BE2C (cell line): ENCODE results near the gene ABL2.

Experiments
- DNase-seq: peaks from one replicate; pipeline ENCODE4 v3.0.0-alpha.2; 2020
- H3K27me3 ChIP-seq: fragments of 250-450 bp; sonication (Bioruptor Pico); 2 replicates; pipeline ENCODE4 v1.5.1; 2020; ENCODE audit warnings: mild to moderate bottlenecking
- H3K36me3 ChIP-seq: fragments of 250-450 bp; sonication (Bioruptor Pico); 2 replicates; pipeline ENCODE4 v1.5.1; 2020; ENCODE audit warnings: mild to moderate bottlenecking
- H3K4me1 ChIP-seq: fragments of 250-450 bp; sonication (Bioruptor Pico); 2 replicates; pipeline ENCODE4 v1.5.1; 2020
- H3K4me3 ChIP-seq: 2 replicates; pipeline ENCODE4 v1.5.1; 2011; ENCODE audit warnings: low read depth, low read length
- H3K9me3 ChIP-seq: fragments of 250-450 bp; sonication (Bioruptor Pico); 2 replicates; pipeline ENCODE4 v1.5.1; 2020
- TF ChIP-seq, protein P1 (sequence below): IDR thresholded peaks from 2 replicates; pipeline ENCODE4 v1.5.1; 2012; ENCODE audit warnings: mild to moderate bottlenecking, low read depth, low read length

The ABL2 gene

DNA sequence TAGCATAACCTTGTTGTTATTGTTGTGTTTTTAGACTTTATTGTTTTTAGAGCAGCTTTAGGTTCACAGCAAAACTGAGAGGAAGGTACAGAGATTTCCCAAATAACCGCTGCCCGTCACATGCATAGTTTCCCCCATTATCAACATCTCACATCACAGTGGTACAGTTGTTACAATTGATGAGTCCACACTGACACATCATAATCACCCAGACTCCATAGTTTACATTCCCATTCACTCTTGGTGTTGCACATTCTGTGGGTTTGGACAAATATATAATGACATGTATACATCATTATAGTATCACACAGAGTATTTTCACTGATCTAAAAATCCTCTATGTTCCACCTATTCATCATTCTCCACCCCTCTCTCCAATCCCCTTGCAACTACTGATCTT, 173.5 kb downstream of the ABL2 start:
- DNase-seq: no peak
- TF ChIP-seq, protein P1, sequence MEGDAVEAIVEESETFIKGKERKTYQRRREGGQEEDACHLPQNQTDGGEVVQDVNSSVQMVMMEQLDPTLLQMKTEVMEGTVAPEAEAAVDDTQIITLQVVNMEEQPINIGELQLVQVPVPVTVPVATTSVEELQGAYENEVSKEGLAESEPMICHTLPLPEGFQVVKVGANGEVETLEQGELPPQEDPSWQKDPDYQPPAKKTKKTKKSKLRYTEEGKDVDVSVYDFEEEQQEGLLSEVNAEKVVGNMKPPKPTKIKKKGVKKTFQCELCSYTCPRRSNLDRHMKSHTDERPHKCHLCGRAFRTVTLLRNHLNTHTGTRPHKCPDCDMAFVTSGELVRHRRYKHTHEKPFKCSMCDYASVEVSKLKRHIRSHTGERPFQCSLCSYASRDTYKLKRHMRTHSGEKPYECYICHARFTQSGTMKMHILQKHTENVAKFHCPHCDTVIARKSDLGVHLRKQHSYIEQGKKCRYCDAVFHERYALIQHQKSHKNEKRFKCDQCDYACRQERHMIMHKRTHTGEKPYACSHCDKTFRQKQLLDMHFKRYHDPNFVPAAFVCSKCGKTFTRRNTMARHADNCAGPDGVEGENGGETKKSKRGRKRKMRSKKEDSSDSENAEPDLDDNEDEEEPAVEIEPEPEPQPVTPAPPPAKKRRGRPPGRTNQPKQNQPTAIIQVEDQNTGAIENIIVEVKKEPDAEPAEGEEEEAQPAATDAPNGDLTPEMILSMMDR: no peak
- peaks cover 2% of the 10 kb centered on the region; the same call in 1 of the 2 replicates for H3K36me3 ChIP-seq

DNA sequence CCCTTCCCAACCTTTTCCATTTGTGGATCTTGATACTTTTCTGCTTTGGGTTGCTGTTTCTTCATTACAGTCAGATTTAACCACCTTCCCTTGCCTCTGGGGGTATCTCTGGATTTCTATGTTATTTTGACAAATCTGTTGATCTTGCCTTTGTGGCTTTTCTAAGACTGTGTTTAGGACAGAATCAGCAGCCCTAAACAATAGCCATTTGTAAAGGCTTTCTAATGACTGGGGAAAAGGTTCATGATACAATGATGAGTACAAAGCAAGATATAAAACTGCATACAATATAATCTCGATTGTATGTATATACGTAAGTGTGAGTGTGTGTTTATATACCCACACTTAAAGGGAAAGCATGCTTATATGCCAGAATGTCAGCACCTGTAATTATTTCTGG, 176.0 kb downstream of the ABL2 start:
- TF ChIP-seq, protein P1: no peak
- Histone ChIP-seq H3K27me3 (no peaks in the 10 kb centered on the region), H3K36me3 (peaks cover 2% of the 10 kb centered on the region; the same call in 1 of the 2 replicates), H3K9me3 (no peaks in the 10 kb centered on the region), H3K4me3 (no peak overlapping the region), H3K4me1 (no peaks in the 10 kb centered on the region)
- no peak for DNase-seq

More for the DNA sequence above, 173.5 kb downstream of the ABL2 start:
- H3K4me1 ChIP-seq: no peaks in the 10 kb centered on the region
- no peaks in the 10 kb centered on the region for H3K9me3 ChIP-seq
- no peaks in the 10 kb centered on the region for H3K27me3 ChIP-seq
- no peak overlapping the region for H3K4me3 ChIP-seq

DNA sequence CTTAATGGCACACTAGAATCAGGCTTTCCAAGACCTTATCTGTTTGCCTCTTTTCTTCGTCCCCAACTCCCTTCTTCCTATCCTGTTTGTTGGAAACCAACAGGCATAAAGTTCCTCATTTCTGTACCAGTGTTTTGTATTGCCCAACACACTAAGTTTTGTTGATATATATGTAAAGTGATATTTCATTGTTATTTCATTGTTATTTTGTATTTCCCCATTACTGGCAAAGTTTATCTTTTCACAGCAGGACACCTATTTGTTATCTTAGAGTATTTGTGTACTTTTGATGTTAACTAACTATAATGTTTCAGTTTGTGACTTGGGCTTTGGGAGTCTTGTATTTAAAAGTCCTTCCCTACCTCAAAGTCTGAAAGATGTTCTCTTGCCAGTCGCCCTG, 176.7 kb downstream of the ABL2 start:
- TF ChIP-seq, protein P1: no peak
- no peak for DNase-seq
- Histone ChIP-seq H3K4me1 (no peaks in the 10 kb centered on the region), H3K27me3 (no peaks in the 10 kb centered on the region), H3K9me3 (no peaks in the 10 kb centered on the region), H3K36me3 (peaks cover 2% of the 10 kb centered on the region; the same call in 1 of the 2 replicates), H3K4me3 (no peak overlapping the region)
